ENCODE data around the gene ARL5A.

ARL5A gene

DNA sequence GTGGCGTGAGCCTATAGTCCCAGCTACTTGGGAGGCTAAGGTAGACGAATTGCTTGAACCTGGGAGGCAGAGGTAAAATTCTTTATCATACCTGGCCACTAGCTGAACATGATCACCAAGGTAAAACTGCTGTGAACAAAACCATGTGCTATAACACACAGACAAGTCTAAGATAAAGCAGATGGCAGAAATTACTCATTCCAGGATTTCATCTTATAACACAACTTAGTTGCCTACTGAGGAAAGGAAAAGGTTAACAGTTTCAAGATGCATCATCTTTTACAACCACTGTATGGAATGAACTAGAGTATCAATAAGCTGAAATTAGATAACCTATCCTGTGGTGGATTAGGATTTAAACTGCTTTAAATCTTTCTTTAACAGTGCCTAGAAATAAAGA is 8.3 kb downstream of the ARL5A start:
- no peaks in the 10 kb centered on the region for H3K9me3 ChIP-seq (ENCODE audit: control insufficient read depth in 5 of 5, low read length in 5 of 5)

DNA sequence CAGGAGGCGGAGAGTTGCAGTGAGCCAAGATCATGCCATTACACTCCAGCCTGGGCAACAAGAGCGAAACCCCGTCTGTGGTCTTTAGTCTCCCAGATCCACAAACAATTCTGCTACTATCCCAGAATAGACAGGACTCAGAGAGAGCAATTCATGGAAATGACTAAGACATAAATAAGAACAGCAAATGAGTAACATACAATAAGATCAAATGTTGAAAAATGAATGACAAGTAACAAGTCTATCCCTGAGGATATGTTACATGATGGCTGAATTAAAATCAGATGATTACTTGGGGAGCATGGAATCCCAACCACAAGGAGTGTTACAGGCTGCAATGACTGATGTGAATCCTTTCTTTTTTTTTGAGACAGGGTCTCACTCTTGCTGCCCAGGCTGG is 10.3 kb downstream of the ARL5A start:
- Histone ChIP-seq H3K9me3 (ENCODE audit: control insufficient read depth in 5 of 5, low read length in 5 of 5) (no peaks in the 10 kb centered on the region), H3K4me3 (ENCODE audit: low read depth in 1 of 5, low read length in 5 of 5) (no peak overlapping the region), H3K27ac (ENCODE audit: low read depth, low read length) (no peak overlapping the region), H3K9ac (ENCODE audit: low read length in 5 of 5) (no peak overlapping the region), H3K36me3 (ENCODE audit: control insufficient read depth in 5 of 5, insufficient read depth in 5 of 5, low read length in 5 of 5) (peaks cover 4 to 17% (median 6%) of the 10 kb centered on the region in 5 donors), H3K27me3 (ENCODE audit: control insufficient read depth in 5 of 5, insufficient read depth in 4 of 5, low read length in 5 of 5) (no peaks in the 10 kb centered on the region), H3K4me1 (ENCODE audit: control insufficient read depth in 5 of 5, insufficient read depth in 5 of 5, low read length in 5 of 5) (peaks cover 0 to 8% (median 0%) of the 10 kb centered on the region in 5 donors)

More for the DNA sequence above, 8.3 kb downstream of the ARL5A start:
- Histone ChIP-seq H3K9ac (ENCODE audit: low read length in 5 of 5) (no peak overlapping the region), H3K36me3 (ENCODE audit: control insufficient read depth in 5 of 5, insufficient read depth in 5 of 5, low read length in 5 of 5) (peaks cover 0 to 3% (median 0%) of the 10 kb centered on the region in 5 donors), H3K4me3 (ENCODE audit: low read depth in 1 of 5, low read length in 5 of 5) (no peak overlapping the region), H3K27ac (ENCODE audit: low read depth, low read length) (no peak overlapping the region), H3K4me1 (ENCODE audit: control insufficient read depth in 5 of 5, insufficient read depth in 5 of 5, low read length in 5 of 5) (peaks cover 0 to 15% (median 7%) of the 10 kb centered on the region in 5 donors), H3K27me3 (ENCODE audit: control insufficient read depth in 5 of 5, insufficient read depth in 4 of 5, low read length in 5 of 5) (no peaks in the 10 kb centered on the region)

DNA sequence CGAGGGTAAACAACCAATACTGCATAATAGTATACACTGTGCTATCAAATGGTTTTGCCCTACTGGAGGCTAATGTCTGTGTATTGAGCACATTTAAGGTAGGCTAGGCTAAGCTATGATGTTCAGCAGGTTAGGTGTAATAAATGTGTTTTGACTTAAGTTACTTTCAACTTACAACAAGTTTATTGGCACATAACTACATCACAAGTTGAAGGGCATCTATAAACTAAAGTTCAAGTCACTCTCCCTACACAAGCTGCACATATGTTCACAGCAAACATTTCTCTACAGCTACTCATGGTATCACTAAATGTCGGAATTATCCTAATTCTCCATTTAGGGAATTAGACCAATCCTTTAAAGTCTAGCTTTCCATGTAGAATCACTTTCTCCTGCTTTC is 11.4 kb downstream of the ARL5A start:
- H3K4me3 ChIP-seq (ENCODE audit: low read depth in 1 of 5, low read length in 5 of 5) = no peak overlapping the region
- H3K9me3 ChIP-seq (ENCODE audit: control insufficient read depth in 5 of 5, low read length in 5 of 5) = no peaks in the 10 kb centered on the region
- no peak overlapping the region for H3K9ac ChIP-seq (ENCODE audit: low read length in 5 of 5)
- H3K27me3 ChIP-seq (ENCODE audit: control insufficient read depth in 5 of 5, insufficient read depth in 4 of 5, low read length in 5 of 5) = no peaks in the 10 kb centered on the region
- H3K36me3 ChIP-seq (ENCODE audit: control insufficient read depth in 5 of 5, insufficient read depth in 5 of 5, low read length in 5 of 5) = peaks cover 10 to 24% (median 13%) of the 10 kb centered on the region in 5 donors
- H3K27ac ChIP-seq (ENCODE audit: low read depth, low read length) = no peak overlapping the region
- H3K4me1 ChIP-seq (ENCODE audit: control insufficient read depth in 5 of 5, insufficient read depth in 5 of 5, low read length in 5 of 5) = peaks cover 0 to 8% (median 0%) of the 10 kb centered on the region in 5 donors

GRCh38 chr2:151815821-151816489 is 12.3 kb downstream of the ARL5A start:
- Histone ChIP-seq H3K9ac (ENCODE audit: low read length in 5 of 5) (no peak overlapping the region), H3K4me3 (ENCODE audit: low read depth in 1 of 5, low read length in 5 of 5) (no peak overlapping the region), H3K27me3 (ENCODE audit: control insufficient read depth in 5 of 5, insufficient read depth in 4 of 5, low read length in 5 of 5) (no peaks in the 10 kb centered on the region), H3K9me3 (ENCODE audit: control insufficient read depth in 5 of 5, low read length in 5 of 5) (no peaks in the 10 kb centered on the region), H3K36me3 (ENCODE audit: control insufficient read depth in 5 of 5, insufficient read depth in 5 of 5, low read length in 5 of 5) (peaks cover 15 to 28% (median 18%) of the 10 kb centered on the region in 5 donors), H3K27ac (ENCODE audit: low read depth, low read length) (no peak overlapping the region), H3K4me1 (ENCODE audit: control insufficient read depth in 5 of 5, insufficient read depth in 5 of 5, low read length in 5 of 5) (peaks cover 0 to 4% (median 0%) of the 10 kb centered on the region in 5 donors)

- no peak overlapping the region for H3K27ac ChIP-seq (ENCODE audit: low read depth, low read length)
- peaks cover 25 to 46% (median 37%) of the 10 kb centered on the region in 5 donors for H3K36me3 ChIP-seq (ENCODE audit: control insufficient read depth in 5 of 5, insufficient read depth in 5 of 5, low read length in 5 of 5)
- H3K27me3 ChIP-seq (ENCODE audit: control insufficient read depth in 5 of 5, insufficient read depth in 4 of 5, low read length in 5 of 5) = no peaks in the 10 kb centered on the region
- H3K4me1 ChIP-seq (ENCODE audit: control insufficient read depth in 5 of 5, insufficient read depth in 5 of 5, low read length in 5 of 5) = peaks cover 0 to 3% (median 0%) of the 10 kb centered on the region in 5 donors
- no peak overlapping the region for H3K9ac ChIP-seq (ENCODE audit: low read length in 5 of 5)
- H3K4me3 ChIP-seq (ENCODE audit: low read depth in 1 of 5, low read length in 5 of 5) = no peak overlapping the region
- H3K9me3 ChIP-seq (ENCODE audit: control insufficient read depth in 5 of 5, low read length in 5 of 5) = no peaks in the 10 kb centered on the region
These were observed 17.7 kb downstream of the ARL5A start for GRCh38 chr2:151810489-151810888.

DNA sequence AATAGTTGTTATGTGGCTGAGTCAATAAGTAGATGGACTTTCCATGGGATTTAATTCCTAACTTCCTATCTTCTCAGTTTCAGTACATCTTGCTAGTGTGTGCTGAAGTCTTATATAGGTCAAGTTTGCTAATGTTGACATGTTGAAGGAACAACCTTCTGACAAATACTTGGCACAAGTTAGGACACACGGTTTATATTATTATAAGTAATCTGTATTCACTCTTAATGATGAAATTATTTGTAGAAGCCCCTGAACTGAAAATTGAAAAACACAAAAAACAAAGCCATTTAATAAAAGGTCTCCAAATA is 19.2 kb downstream of the ARL5A start:
- Histone ChIP-seq H3K27ac (ENCODE audit: low read depth, low read length) (no peak overlapping the region), H3K36me3 (ENCODE audit: control insufficient read depth in 5 of 5, insufficient read depth in 5 of 5, low read length in 5 of 5) (peaks cover 28 to 47% (median 43%) of the 10 kb centered on the region in 5 donors), H3K27me3 (ENCODE audit: control insufficient read depth in 5 of 5, insufficient read depth in 4 of 5, low read length in 5 of 5) (no peaks in the 10 kb centered on the region), H3K9me3 (ENCODE audit: control insufficient read depth in 5 of 5, low read length in 5 of 5) (no peaks in the 10 kb centered on the region), H3K4me3 (ENCODE audit: low read depth in 1 of 5, low read length in 5 of 5) (no peak overlapping the region), H3K4me1 (ENCODE audit: control insufficient read depth in 5 of 5, insufficient read depth in 5 of 5, low read length in 5 of 5) (peaks cover 0 to 3% (median 0%) of the 10 kb centered on the region in 5 donors), H3K9ac (ENCODE audit: low read length in 5 of 5) (no peak overlapping the region)

- H3K27ac ChIP-seq (ENCODE audit: low read depth, low read length) = no peak overlapping the region
- H3K9me3 ChIP-seq (ENCODE audit: control insufficient read depth in 5 of 5, low read length in 5 of 5) = no peaks in the 10 kb centered on the region
- peaks cover 28 to 43% (median 40%) of the 10 kb centered on the region in 5 donors for H3K36me3 ChIP-seq (ENCODE audit: control insufficient read depth in 5 of 5, insufficient read depth in 5 of 5, low read length in 5 of 5)
- no peak overlapping the region for H3K4me3 ChIP-seq (ENCODE audit: low read depth in 1 of 5, low read length in 5 of 5)
- H3K4me1 ChIP-seq (ENCODE audit: control insufficient read depth in 5 of 5, insufficient read depth in 5 of 5, low read length in 5 of 5) = peaks cover 0 to 3% (median 0%) of the 10 kb centered on the region in 5 donors
- H3K9ac ChIP-seq (ENCODE audit: low read length in 5 of 5) = no peak overlapping the region
- H3K27me3 ChIP-seq (ENCODE audit: control insufficient read depth in 5 of 5, insufficient read depth in 4 of 5, low read length in 5 of 5) = no peaks in the 10 kb centered on the region
These were observed 19.8 kb downstream of the ARL5A start for GRCh38 chr2:151808258-151809072.

DNA sequence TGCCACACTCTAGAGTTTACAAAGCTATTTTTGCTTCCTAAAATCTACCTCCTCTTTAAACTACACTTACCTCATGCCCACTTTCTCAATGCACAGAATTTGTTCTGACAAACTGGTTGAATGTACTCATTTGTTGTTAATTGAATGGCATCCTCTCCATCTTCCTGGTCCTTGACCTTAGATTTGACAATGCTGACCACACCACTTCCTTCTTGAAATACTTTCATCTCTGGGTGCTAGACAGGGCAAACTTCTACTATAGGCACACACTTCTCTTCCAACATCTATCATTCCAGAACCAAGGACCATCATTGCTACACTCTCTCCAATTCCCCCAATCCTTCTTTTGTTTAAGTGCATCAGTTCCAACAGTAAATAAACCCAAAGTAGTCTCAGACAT is 22.3 kb downstream of the ARL5A start:
- H3K9ac ChIP-seq (ENCODE audit: low read length in 5 of 5) = no peak overlapping the region
- no peak overlapping the region for H3K27ac ChIP-seq (ENCODE audit: low read depth, low read length)
- no peaks in the 10 kb centered on the region for H3K9me3 ChIP-seq (ENCODE audit: control insufficient read depth in 5 of 5, low read length in 5 of 5)
- H3K27me3 ChIP-seq (ENCODE audit: control insufficient read depth in 5 of 5, insufficient read depth in 4 of 5, low read length in 5 of 5) = no peaks in the 10 kb centered on the region
- peaks cover 26 to 39% (median 33%) of the 10 kb centered on the region in 5 donors for H3K36me3 ChIP-seq (ENCODE audit: control insufficient read depth in 5 of 5, insufficient read depth in 5 of 5, low read length in 5 of 5)
- no peak overlapping the region for H3K4me3 ChIP-seq (ENCODE audit: low read depth in 1 of 5, low read length in 5 of 5)
- H3K4me1 ChIP-seq (ENCODE audit: control insufficient read depth in 5 of 5, insufficient read depth in 5 of 5, low read length in 5 of 5) = peaks cover 0 to 3% (median 0%) of the 10 kb centered on the region in 5 donors

DNA sequence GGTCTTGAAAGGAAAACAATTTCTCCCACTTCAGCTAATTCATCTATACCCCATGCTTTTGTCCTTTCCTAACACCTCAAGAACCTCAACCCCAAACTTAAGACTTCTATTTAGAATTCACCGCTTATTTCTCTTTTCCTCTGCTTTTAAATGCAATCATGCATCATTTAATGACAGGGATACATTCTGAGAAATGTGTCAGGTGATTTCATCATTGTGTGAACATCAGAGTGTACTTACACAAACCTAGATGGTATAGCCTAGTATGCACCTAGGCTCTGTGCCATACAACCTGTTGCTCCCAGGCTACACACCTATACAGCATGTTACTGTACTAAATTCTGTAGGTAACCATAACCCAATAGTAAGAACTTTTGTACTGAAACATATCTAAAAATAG is 22.9 kb downstream of the ARL5A start:
- no peaks in the 10 kb centered on the region for H3K9me3 ChIP-seq (ENCODE audit: control insufficient read depth in 5 of 5, low read length in 5 of 5)
- no peaks in the 10 kb centered on the region for H3K27me3 ChIP-seq (ENCODE audit: control insufficient read depth in 5 of 5, insufficient read depth in 4 of 5, low read length in 5 of 5)
- no peak overlapping the region for H3K4me3 ChIP-seq (ENCODE audit: low read depth in 1 of 5, low read length in 5 of 5)
- peaks cover 0 to 3% (median 0%) of the 10 kb centered on the region in 5 donors for H3K4me1 ChIP-seq (ENCODE audit: control insufficient read depth in 5 of 5, insufficient read depth in 5 of 5, low read length in 5 of 5)
- H3K27ac ChIP-seq (ENCODE audit: low read depth, low read length) = no peak overlapping the region
- H3K36me3 ChIP-seq (ENCODE audit: control insufficient read depth in 5 of 5, insufficient read depth in 5 of 5, low read length in 5 of 5) = peaks cover 22 to 38% (median 31%) of the 10 kb centered on the region in 5 donors
- H3K9ac ChIP-seq (ENCODE audit: low read length in 5 of 5) = no peak overlapping the region

- no peak overlapping the region for H3K27ac ChIP-seq (ENCODE audit: low read depth, low read length)
- H3K9ac ChIP-seq (ENCODE audit: low read length in 5 of 5) = no peak overlapping the region
- H3K27me3 ChIP-seq (ENCODE audit: control insufficient read depth in 5 of 5, insufficient read depth in 4 of 5, low read length in 5 of 5) = no peaks in the 10 kb centered on the region
- peaks cover 20 to 40% (median 27%) of the 10 kb centered on the region in 5 donors for H3K36me3 ChIP-seq (ENCODE audit: control insufficient read depth in 5 of 5, insufficient read depth in 5 of 5, low read length in 5 of 5)
- no peaks in the 10 kb centered on the region for H3K9me3 ChIP-seq (ENCODE audit: control insufficient read depth in 5 of 5, low read length in 5 of 5)
- no peak overlapping the region for H3K4me3 ChIP-seq (ENCODE audit: low read depth in 1 of 5, low read length in 5 of 5)
- peaks cover 0 to 3% (median 0%) of the 10 kb centered on the region in 5 donors for H3K4me1 ChIP-seq (ENCODE audit: control insufficient read depth in 5 of 5, insufficient read depth in 5 of 5, low read length in 5 of 5)
These were observed 24.4 kb downstream of the ARL5A start for GRCh38 chr2:151803811-151804210.

All from subcutaneous abdominal adipose tissue (tissue), 5 donors.